PC-3 (cell line): Measurements from ENCODE around the gene ABTB2.

ENCODE experiments used
- EZH2 ChIP-seq: fragments of 300-600 bp; sonication (generic); IDR thresholded peaks from one replicate; pipeline ENCODE4 v1.6.1; 2017; ENCODE audit warnings: antibody characterized with exemption, mild to moderate bottlenecking, low read length; ENCODE audit not compliant: unreplicated experiment
- EZH2phosphoT487 ChIP-seq: fragments of 300-600 bp; sonication (generic); IDR thresholded peaks from 2 replicates; pipeline ENCODE4 v1.6.1; 2018; ENCODE audit warnings: mild to moderate bottlenecking, antibody characterized with exemption, low read length, borderline replicate concordance

DNA sequence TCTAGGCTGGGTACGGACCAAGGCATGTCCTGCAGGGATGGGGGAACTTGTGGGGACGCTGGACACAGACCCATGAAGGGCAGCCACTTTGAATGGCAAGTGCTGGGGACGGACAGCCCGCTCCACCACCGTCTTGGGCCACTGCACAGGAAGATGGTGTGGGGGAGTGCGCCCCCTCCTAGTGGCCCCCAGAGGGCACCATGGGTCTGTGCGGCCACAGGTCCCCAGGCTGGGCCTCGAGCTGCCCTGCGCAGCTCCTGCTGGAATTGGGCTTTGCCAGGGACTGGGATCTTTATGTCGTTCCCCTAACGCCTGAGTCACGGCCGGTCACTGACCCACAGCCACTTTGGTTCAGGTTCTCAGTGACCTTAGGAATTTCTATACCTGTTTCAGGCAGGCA is 208.0 kb downstream of the ABTB2 start:
- TF ChIP-seq EZH2phosphoT487 = no peak
- TF ChIP-seq EZH2 = no peak
